Panc1 (cell line): ENCODE results near the gene ACOXL. TPM values are rescaled to one million over a fixed set of nuclear protein-coding genes. Genes with fewer than 3 reads are reported as not detected.
"Not testable (repeated sequence)": the region's sequence is repeated elsewhere in the genome, so short reads cannot be mapped to it uniquely, and the experiment has no call there.

Source experiments
- ATAC-seq: fragments of 200-7000 bp; cut with Tn5 transposase; 2 replicates; pipeline ENCODE4 v1.9.1; 2020; ENCODE audit warnings: mild to moderate bottlenecking, moderate library complexity
- BruUV-seq: library from RNA; stranded (reverse); fragments of 400-500 nt; replicated peaks from 2 replicates; lab custom pipeline; 2021; lab: Mats Ljungman, UMichigan
- CTCF ChIA-PET: fragments of 300-600 bp; sonication (Branson Sonifier 250); formaldehyde crosslinking; loops from one replicate; lab custom pipeline; 2022; ENCODE audit warnings: antibody characterized with exemption; lab: Charles Lee
- POLR2A ChIA-PET: fragments of 300-600 bp; sonication (Branson Sonifier 250); formaldehyde crosslinking; loops from one replicate; lab custom pipeline; 2022; ENCODE audit warnings: antibody characterized with exemption; lab: Charles Lee
- DNase-seq: peaks from one replicate; pipeline ENCODE4 v3.0.0-alpha.2; 2010; ENCODE audit warnings: low read depth, low spot score
- H3K27ac ChIP-seq: 2 replicates; pipeline ENCODE4 v1.5.1; 2011; ENCODE audit warnings: mild to moderate bottlenecking, low read length, inconsistent platforms
- H3K27me3 ChIP-seq: fragments of 200-500 bp; sonication (Bioruptor generic); 2 replicates; pipeline ENCODE4 v1.6.0; 2014; ENCODE audit warnings: low read length, inconsistent platforms; ENCODE audit not compliant: control insufficient read depth, insufficient read depth
- H3K36me3 ChIP-seq: fragments of 200-500 bp; sonication (Bioruptor generic); 2 replicates; pipeline ENCODE4 v1.5.1; 2014; ENCODE audit warnings: inconsistent platforms, mild to moderate bottlenecking, low read length, moderate library complexity; ENCODE audit not compliant: control insufficient read depth, insufficient read depth
- H3K4me1 ChIP-seq: 2 replicates; pipeline ENCODE4 v1.5.1; 2011; ENCODE audit warnings: inconsistent platforms, mild to moderate bottlenecking, low read length, moderate library complexity; ENCODE audit not compliant: control insufficient read depth, insufficient read depth
- H3K4me3 ChIP-seq, 2 experiments: 2 replicates each; pipeline ENCODE4 v1.5.1; 2011 to 2012; ENCODE audit warnings: low read depth in 2 of 2, low read length in 2 of 2, mild to moderate bottlenecking in 2 of 2, inconsistent platforms in 1 of 2, moderate library complexity in 1 of 2
- H3K9me3 ChIP-seq: fragments of 200-500 bp; sonication (Bioruptor generic); 2 replicates; pipeline ENCODE4 v1.5.1; 2014; ENCODE audit warnings: low read depth, mild to moderate bottlenecking, inconsistent platforms, low read length, moderate library complexity; ENCODE audit not compliant: control insufficient read depth, insufficient read depth
- CTCF ChIP-seq: fragments of 450-650 bp; IDR thresholded peaks from 2 replicates; pipeline ENCODE4 v1.5.1; 2017; ENCODE audit warnings: mild to moderate bottlenecking
- POLR2AphosphoS5 ChIP-seq: IDR thresholded peaks from 2 replicates; pipeline ENCODE4 v1.6.1; 2012; ENCODE audit warnings: mild to moderate bottlenecking, low read depth, low read length, moderate library complexity
- SIN3A ChIP-seq: IDR thresholded peaks from 2 replicates; pipeline ENCODE4 v1.6.1; 2012; ENCODE audit warnings: low read depth, mild to moderate bottlenecking, low read length, moderate library complexity, borderline replicate concordance; ENCODE audit not compliant: insufficient read depth
- TCF7L2 ChIP-seq: IDR thresholded peaks from 2 replicates; pipeline ENCODE4 v1.6.1; 2011; ENCODE audit warnings: mild to moderate bottlenecking, low read depth, low read length, inconsistent platforms
- in situ Hi-C: cut with HindIII; loops from 2 replicates; pipeline ENCODE4 v1.10.0; 2016; ENCODE audit warnings: low sequenced_read_pairs, low pct_unique_long_range_greater_than_20kb
- intact Hi-C: fragments of 100-400 bp; cut with micrococcal nuclease; formaldehyde crosslinking; loops from one replicate; pipeline ENCODE4 v1.10.0; 2022; ENCODE audit not compliant: unreplicated experiment
- total RNA-seq: library from RNA; stranded (reverse); gene quantifications from one replicate; pipeline ENCODE4 v1.2.1, GENCODE V29; 2021; ENCODE audit not compliant: unreplicated experiment
- TF ChIP-seq, protein P1 (sequence below), 2 experiments: IDR thresholded peaks; 2 replicates each; pipeline ENCODE4 v1.6.1; 2011 to 2012; ENCODE audit warnings: low read depth in 2 of 2, control low read depth in 1 of 2, low read length in 1 of 2, mild to moderate bottlenecking in 1 of 2, moderate library complexity in 1 of 2; ENCODE audit not compliant: insufficient read depth in 1 of 2

ACOXL gene
- total RNA-seq, 1 experiment from 2014 or later = 4.9 TPM

GRCh38 chr2:110960281-110960680 lies 227.9 kb downstream of the ACOXL start:
- no TSS peak for BruUV-seq
- DNase-seq (no peak), ATAC-seq (no peak)
- in situ Hi-C loops = no loop called here
- no peaks in the 10 kb centered on the region for H3K9me3 ChIP-seq
- POLR2A ChIA-PET = no interaction called here
- no peak overlapping the region for H3K4me3 ChIP-seq
- H3K4me1 ChIP-seq = no peaks in the 10 kb centered on the region
- intact Hi-C loops = no loop called here
- TF ChIP-seq POLR2AphosphoS5 (no peak), SIN3A (no peak), CTCF (no peak), TCF7L2 (no peak)
- TF ChIP-seq, protein P1, sequence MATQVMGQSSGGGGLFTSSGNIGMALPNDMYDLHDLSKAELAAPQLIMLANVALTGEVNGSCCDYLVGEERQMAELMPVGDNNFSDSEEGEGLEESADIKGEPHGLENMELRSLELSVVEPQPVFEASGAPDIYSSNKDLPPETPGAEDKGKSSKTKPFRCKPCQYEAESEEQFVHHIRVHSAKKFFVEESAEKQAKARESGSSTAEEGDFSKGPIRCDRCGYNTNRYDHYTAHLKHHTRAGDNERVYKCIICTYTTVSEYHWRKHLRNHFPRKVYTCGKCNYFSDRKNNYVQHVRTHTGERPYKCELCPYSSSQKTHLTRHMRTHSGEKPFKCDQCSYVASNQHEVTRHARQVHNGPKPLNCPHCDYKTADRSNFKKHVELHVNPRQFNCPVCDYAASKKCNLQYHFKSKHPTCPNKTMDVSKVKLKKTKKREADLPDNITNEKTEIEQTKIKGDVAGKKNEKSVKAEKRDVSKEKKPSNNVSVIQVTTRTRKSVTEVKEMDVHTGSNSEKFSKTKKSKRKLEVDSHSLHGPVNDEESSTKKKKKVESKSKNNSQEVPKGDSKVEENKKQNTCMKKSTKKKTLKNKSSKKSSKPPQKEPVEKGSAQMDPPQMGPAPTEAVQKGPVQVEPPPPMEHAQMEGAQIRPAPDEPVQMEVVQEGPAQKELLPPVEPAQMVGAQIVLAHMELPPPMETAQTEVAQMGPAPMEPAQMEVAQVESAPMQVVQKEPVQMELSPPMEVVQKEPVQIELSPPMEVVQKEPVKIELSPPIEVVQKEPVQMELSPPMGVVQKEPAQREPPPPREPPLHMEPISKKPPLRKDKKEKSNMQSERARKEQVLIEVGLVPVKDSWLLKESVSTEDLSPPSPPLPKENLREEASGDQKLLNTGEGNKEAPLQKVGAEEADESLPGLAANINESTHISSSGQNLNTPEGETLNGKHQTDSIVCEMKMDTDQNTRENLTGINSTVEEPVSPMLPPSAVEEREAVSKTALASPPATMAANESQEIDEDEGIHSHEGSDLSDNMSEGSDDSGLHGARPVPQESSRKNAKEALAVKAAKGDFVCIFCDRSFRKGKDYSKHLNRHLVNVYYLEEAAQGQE (IDR thresholded peaks at IDR 0.05; ENCODE audit: insufficient read depth in 1 of 2, low read depth in 2 of 2, low read length in 1 of 2) = no peak
- no peaks in the 10 kb centered on the region for H3K27me3 ChIP-seq
- H3K27ac ChIP-seq = no peak overlapping the region
- H3K36me3 ChIP-seq = no peaks in the 10 kb centered on the region
- CTCF ChIA-PET = interaction anchor here (0.7 kb wide), 1 partner anchor 70 kb away, joined by 3 read pairs; no protein-coding TSS in a partner anchor

- POLR2A ChIA-PET = no interaction called here
- DNase-seq = no peak
- Histone ChIP-seq H3K4me1 (no peaks in the 10 kb centered on the region), H3K4me3 (no peak overlapping the region), H3K27ac (no peak overlapping the region), H3K9me3 (no peaks in the 10 kb centered on the region), H3K27me3 (no peaks in the 10 kb centered on the region), H3K36me3 (no peaks in the 10 kb centered on the region)
- intact Hi-C loops = no loop called here
- in situ Hi-C loops = no loop called here
- no peak for ATAC-seq
- TF ChIP-seq POLR2AphosphoS5 = no peak
- no peak for TF ChIP-seq SIN3A
- TF ChIP-seq TCF7L2 = no peak
- TF ChIP-seq, protein P1 (IDR thresholded peaks at IDR 0.05; ENCODE audit: insufficient read depth in 1 of 2, low read depth in 2 of 2, low read length in 1 of 2) = no peak
- CTCF ChIA-PET = no interaction called here
- no TSS peak for BruUV-seq
Measured at GRCh38 chr2:110960954-110961353, 228.6 kb downstream of the ACOXL start.

DNA sequence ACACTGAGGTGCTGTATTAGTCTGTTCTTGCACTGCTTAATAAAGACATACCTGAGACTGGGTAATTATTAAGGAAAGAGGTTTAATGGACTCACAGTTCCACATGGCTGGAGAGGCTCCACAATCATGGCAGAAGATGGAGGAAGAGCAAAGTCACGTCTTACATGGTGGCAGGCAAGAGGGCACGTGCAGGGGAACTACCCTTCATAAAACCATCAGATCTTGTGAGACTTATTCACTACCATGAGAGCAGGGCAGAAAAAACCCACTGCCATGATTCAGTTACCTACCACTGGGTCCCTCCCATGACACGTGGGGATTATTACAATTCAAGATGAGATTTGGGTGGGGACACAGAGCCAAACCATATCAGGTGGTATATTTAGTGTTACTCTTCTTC lies 229.3 kb downstream of the ACOXL start:
- H3K9me3 ChIP-seq, H3K4me3 ChIP-seq, H3K27me3 ChIP-seq, DNase-seq, POLR2A ChIA-PET, BruUV-seq, H3K36me3 ChIP-seq, H3K4me1 ChIP-seq, H3K27ac ChIP-seq, ATAC-seq, in situ Hi-C loops, intact Hi-C loops, CTCF ChIA-PET: not testable (repeated sequence)
